ENCODE results near the gene AVPR1B.
"Not testable (repeated sequence)": the region's sequence is repeated elsewhere in the genome, so short reads cannot be mapped to it uniquely, and the experiment has no call there.

The AVPR1B gene

GRCh38 chr1:206081856-206082255, 35.3 kb downstream of the AVPR1B start:
- DNase-seq: no peak

- DNase-seq: no peak
These were observed 37.0 kb downstream of the AVPR1B start for GRCh38 chr1:206080026-206080820.

GRCh38 chr1:206079135-206079534, 38.1 kb downstream of the AVPR1B start:
- DNase-seq: no peak

- no peak for DNase-seq
These were observed 41.1 kb downstream of the AVPR1B start for GRCh38 chr1:206075786-206076755.

GRCh38 chr1:206074839-206075238, 42.3 kb downstream of the AVPR1B start:
- DNase-seq: no peak

GRCh38 chr1:206070627-206071304, 46.4 kb downstream of the AVPR1B start:
- no peak for DNase-seq

GRCh38 chr1:206068314-206068713, 48.9 kb downstream of the AVPR1B start:
- DNase-seq: no peak

GRCh38 chr1:206067486-206068227, 49.5 kb downstream of the AVPR1B start:
- no peak for DNase-seq

- no peak for DNase-seq
These were observed 50.6 kb downstream of the AVPR1B start for GRCh38 chr1:206066479-206067171.

- DNase-seq: no peak
These were observed 51.5 kb downstream of the AVPR1B start for GRCh38 chr1:206065547-206066145.

GRCh38 chr1:206064501-206064900, 52.7 kb downstream of the AVPR1B start:
- not testable (repeated sequence) for DNase-seq

- not testable (repeated sequence) for DNase-seq
These were observed 53.2 kb downstream of the AVPR1B start for GRCh38 chr1:206064001-206064400.

GRCh38 chr1:206062464-206062863, 54.7 kb downstream of the AVPR1B start:
- no peak for DNase-seq

- DNase-seq: no peak
These were observed 56.3 kb downstream of the AVPR1B start for GRCh38 chr1:206060844-206061243.
